HG03280 (cell line): Measurements from ENCODE around the gene OR4C5.
"Not testable (repeated sequence)": the region's sequence is repeated elsewhere in the genome, so short reads cannot be mapped to it uniquely, and the experiment has no call there.

Experiments used
- ATAC-seq: cut with Tn5 transposase; IDR thresholded peaks from one replicate; pipeline ENCODE4 v1.9.1; 2021; ENCODE audit warnings: mild to moderate bottlenecking, moderate library complexity; ENCODE audit not compliant: unreplicated experiment

The OR4C5 gene

GRCh38 chr11:48366365-48366764, at the start of gene OR4C5:
OR4C5 (minus strand) TSS chr11:48366465; CDS start chr11:48366465, 0 bp downstream.
- ATAC-seq, result no peak

DNA sequence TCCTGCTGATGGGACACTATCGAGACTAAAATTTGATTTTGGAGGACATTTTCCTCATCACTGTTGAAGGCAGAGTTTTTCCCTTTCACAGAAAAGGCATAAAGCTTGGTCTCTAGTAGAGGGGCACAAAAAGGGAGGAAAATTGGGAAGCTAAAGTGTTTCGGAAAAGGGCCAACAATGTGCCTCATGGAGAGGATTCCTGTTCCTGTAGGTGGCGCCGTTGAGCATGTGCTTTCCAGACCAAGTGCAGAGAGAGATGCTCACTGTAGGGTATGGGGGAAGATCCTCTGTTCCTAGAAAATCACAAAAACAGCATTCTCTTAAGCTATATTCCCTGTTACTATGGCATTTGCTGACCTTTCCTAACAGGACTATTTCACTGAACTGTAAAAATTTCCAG, 18.4 kb upstream of the OR4C5 start:
- no peak for ATAC-seq

- ATAC-seq, result not testable (repeated sequence)
Observed at GRCh38 chr11:48384151-48384550, 17.9 kb upstream of the OR4C5 start.

GRCh38 chr11:48361289-48361688, 5.0 kb downstream of the OR4C5 start:
- not testable (repeated sequence) for ATAC-seq

- ATAC-seq, result no peak
Observed at GRCh38 chr11:48354677-48355076, 11.6 kb downstream of the OR4C5 start.

DNA sequence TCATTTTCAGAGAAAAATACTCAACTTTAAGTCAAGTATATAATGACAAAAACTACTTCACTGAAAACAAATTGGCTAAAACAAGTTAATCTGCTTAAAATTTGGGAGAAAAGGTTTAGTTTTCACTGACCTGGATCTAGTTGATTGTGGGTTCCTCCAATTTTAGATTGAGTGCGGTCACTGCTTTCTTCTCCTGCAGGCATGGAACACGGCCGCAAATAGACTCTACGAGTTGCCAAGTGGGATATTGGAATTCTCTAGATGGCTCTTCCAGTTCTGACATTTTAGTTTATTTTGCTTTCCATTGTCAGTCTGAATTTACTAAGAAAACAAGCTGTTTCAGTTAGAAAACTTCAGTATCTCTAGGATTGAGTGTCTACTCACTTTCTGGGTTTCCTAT, 12.3 kb downstream of the OR4C5 start:
- no peak for ATAC-seq

DNA sequence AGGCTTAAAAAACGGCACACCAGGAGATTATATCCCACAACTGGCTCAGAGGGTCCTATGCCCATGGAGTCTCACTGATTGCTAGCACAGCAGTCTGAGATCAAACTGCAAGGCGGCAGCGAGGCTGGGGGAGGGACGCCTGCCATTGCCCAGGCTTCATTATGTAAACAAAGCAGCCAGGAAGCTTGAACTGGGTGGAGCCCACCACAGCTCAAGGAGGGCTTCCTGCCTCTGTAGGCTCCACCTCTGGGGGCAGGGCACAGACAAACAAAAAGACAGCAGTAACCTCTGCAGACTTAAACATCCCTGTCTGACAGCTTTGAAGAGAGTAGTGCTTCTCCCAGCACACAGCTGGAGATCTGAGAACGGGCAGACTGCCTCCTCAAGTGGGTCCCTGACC, 20.0 kb downstream of the OR4C5 start:
- ATAC-seq, result not testable (repeated sequence)

DNA sequence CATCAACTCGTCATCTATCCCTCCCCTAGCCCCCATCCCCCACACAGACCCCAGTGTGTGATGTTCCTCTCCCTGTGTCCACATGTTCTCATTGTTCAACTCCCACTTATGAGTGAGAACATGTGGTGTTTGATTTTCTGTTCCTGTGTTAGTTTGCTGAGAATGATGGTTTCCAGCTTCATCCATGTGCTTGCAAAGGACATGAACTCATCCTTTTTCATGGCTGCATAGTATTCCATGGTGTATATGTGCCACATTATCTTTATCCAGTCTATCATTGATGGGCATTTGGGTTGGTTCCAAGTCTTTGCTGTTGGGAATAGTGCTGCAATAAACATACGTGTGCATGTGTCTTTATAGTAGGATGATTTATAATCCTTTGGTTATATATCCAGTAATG, 23.8 kb downstream of the OR4C5 start:
- not testable (repeated sequence) for ATAC-seq

GRCh38 chr11:48341466-48341865, 24.8 kb downstream of the OR4C5 start:
- ATAC-seq, result no peak

DNA sequence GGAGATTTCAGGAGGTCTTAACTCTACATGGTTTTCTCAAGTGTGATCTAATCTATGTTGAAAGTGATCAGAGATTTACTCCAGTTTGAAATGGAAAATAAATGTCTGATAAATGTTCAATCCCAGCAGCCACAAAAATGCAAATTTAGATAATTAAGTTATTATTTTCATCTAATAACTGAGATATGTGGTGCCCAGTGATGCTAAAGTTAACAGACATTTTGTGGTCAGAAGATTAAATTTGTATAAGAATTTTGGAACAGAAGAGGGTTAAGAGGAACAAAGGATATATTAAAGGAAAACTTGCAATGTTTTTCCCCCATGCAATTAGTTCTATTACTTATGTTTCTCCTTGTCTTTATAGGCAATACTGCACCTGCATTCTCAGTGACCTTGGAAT, 41.6 kb downstream of the OR4C5 start, which contains the start of gene OR4C3:
Gene OR4C3, plus strand, starts transcription at position 301 of the 400 bp plus-strand sequence. CDS start 102 bp downstream, outside the sequence.
- ATAC-seq, result not testable (repeated sequence)

- not testable (repeated sequence) for ATAC-seq
Observed at GRCh38 chr11:48319813-48320212, 46.5 kb downstream of the OR4C5 start.
